Spleen (tissue), 11 donors: Measurements from ENCODE around the gene WDR38. TPM values are rescaled to one million over a fixed set of nuclear protein-coding genes. Genes with fewer than 3 reads are reported as not detected.
A peak's percentile ranks its signal among the peaks of the same experiment; 100 is the strongest.

Experiments
- DNase-seq: peaks from one replicate; pipeline ENCODE4 v3.0.0-alpha.2; 2020
- H3K27ac ChIP-seq, 8 donors: fragments of 200-600 bp; sonication (generic) in 7 of 8; 1 replicate in 4 of 8; 2 replicates in 4 of 8; pipeline versions ENCODE4 v1.5.0 to v1.8.0; 2016 to 2021; ENCODE audit warnings: inconsistent platforms in 4 of 8, mild to moderate bottlenecking in 4 of 8, moderate library complexity in 1 of 8
- H3K27me3 ChIP-seq, 7 donors: fragments of 200-600 bp; sonication (generic) in 6 of 7; replicated peaks in 1 of 7; 1 replicate in 4 of 7; 2 replicates in 3 of 7; pipeline versions ENCODE4 v1.5.0 to v1.8.0; 2016 to 2021; ENCODE audit warnings: inconsistent platforms in 3 of 7, mild to moderate bottlenecking in 1 of 7
- H3K36me3 ChIP-seq, 6 donors: fragments of 200-600 bp; sonication (generic) in 5 of 6; 1 replicate in 4 of 6; 2 replicates in 2 of 6; pipeline versions ENCODE4 v1.5.0 to v1.8.0; 2016 to 2021; ENCODE audit warnings: inconsistent platforms in 2 of 6
- H3K4me1 ChIP-seq, 6 donors: fragments of 200-600 bp; sonication (generic) in 5 of 6; 1 replicate in 3 of 6; 2 replicates in 3 of 6; pipeline versions ENCODE4 v1.5.0 to v1.8.0; 2016 to 2021; ENCODE audit warnings: inconsistent platforms in 3 of 6
- H3K4me3 ChIP-seq, 8 donors: fragments of 200-600 bp; sonication (generic) in 7 of 8; 1 replicate in 4 of 8; 2 replicates in 4 of 8; pipeline versions ENCODE4 v1.5.0 to v1.8.0; 2016 to 2021; ENCODE audit warnings: inconsistent platforms in 4 of 8, mild to moderate bottlenecking in 4 of 8, moderate library complexity in 2 of 8
- H3K9me3 ChIP-seq, 8 donors: fragments of 200-600 bp; sonication (generic) in 7 of 8; 1 replicate in 4 of 8; 2 replicates in 4 of 8; pipeline versions ENCODE4 v1.5.0 to v1.8.0; 2016 to 2021; ENCODE audit warnings: inconsistent platforms in 4 of 8
- POLR2A ChIP-seq, 3 donors: fragments of 450-650 bp; IDR thresholded peaks; one replicate each; pipeline ENCODE4 v1.5.1; 2017; ENCODE audit warnings: antibody characterized with exemption in 3 of 3, mild to moderate bottlenecking in 1 of 3
- POLR2AphosphoS5 ChIP-seq, 3 donors: sonication (generic); formaldehyde crosslinking; IDR thresholded peaks; one replicate each; pipeline ENCODE4 v1.5.1; 2017; ENCODE audit warnings: antibody characterized with exemption in 3 of 3
- WGBS, 5 donors: extraction: QIAGEN DNeasy Blood & Tissue Kit in 3 of 5; methylation state at CpG; one replicate each; pipeline versions ENCODE4 v1.1.5 to v1.1.7; 2013 to 2018; 5-methylcytosine and 5-hydroxymethylcytosine counted together
- intact Hi-C: fragments of 100-400 bp; cut with DNase I; formaldehyde crosslinking; loops from one replicate; pipeline ENCODE4 v1.15.0; 2023; ENCODE audit warnings: low total_unique reads
- polyA plus RNA-seq, 3 donors: library from polyadenylated mRNA; stranded (reverse); fragments of 200-250 nt; gene quantifications; one replicate each; pipeline ENCODE4 v1.2.1, GENCODE V29; 2013
- total RNA-seq, 7 donors: library from RNA; depleted of rRNA in 3 of 7; stranded (reverse); fragments of >200 nt in 3 of 7; fragmentation: NEBNext Ultra II Directional in 4 of 7; extraction: Animal tissue kit (Norgen Biotek cat#: 25700) in 4 of 7; gene quantifications; one replicate each; pipeline versions ENCODE4 v1.1.0 to v1.2.1, GENCODE V29; 2016 to 2021
- TF ChIP-seq, protein P1 (sequence below), 11 experiments: fragments of 200-600 bp in 7 of 11; fragments of 450-650 bp in 4 of 11; sonication (generic) in 4 of 11; IDR thresholded peaks in 8 of 11; conservative IDR thresholded peaks in 3 of 11; 1 replicate in 7 of 11; 2 replicates in 4 of 11; pipeline versions ENCODE4 v1.4.0 to v1.8.0; 2016 to 2021; ENCODE audit warnings: antibody characterized with exemption in 11 of 11, inconsistent platforms in 4 of 11, mild to moderate bottlenecking in 1 of 11
- donor health status: healthy with polysubstance abuse.
- donor health status: DM: no; HTN: no; CAD: no; lungs with moderate emphysema.
- donor health status: DM: no; HTN: no; CAD: no.
- donor health status: Bipolar disorder and iron deficiency.
- donor health status: healthy.
- donor health status: DM: no; HTN: no; CAD: no.
- donor health status: DM: yes; HTN: yes; CAD: no.

The WDR38 gene
- total and polyA plus RNA-seq, 10 donors: not detected

GRCh38 chr9:124869466-124869985, 16.3 kb downstream of the WDR38 start:
- TF ChIP-seq, protein P1, sequence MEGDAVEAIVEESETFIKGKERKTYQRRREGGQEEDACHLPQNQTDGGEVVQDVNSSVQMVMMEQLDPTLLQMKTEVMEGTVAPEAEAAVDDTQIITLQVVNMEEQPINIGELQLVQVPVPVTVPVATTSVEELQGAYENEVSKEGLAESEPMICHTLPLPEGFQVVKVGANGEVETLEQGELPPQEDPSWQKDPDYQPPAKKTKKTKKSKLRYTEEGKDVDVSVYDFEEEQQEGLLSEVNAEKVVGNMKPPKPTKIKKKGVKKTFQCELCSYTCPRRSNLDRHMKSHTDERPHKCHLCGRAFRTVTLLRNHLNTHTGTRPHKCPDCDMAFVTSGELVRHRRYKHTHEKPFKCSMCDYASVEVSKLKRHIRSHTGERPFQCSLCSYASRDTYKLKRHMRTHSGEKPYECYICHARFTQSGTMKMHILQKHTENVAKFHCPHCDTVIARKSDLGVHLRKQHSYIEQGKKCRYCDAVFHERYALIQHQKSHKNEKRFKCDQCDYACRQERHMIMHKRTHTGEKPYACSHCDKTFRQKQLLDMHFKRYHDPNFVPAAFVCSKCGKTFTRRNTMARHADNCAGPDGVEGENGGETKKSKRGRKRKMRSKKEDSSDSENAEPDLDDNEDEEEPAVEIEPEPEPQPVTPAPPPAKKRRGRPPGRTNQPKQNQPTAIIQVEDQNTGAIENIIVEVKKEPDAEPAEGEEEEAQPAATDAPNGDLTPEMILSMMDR (IDR thresholded peaks at IDR 0.05 in 8 of 11, conservative IDR thresholded peaks at IDR 0.05 in 3 of 11): no peak
- no peak for TF ChIP-seq POLR2AphosphoS5 (IDR thresholded peaks at IDR 0.05)
- TF ChIP-seq POLR2A (IDR thresholded peaks at IDR 0.05): no peak
- H3K4me1 ChIP-seq: peaks cover 46 to 69% (median 59%) of the 10 kb centered on the region in 6 donors
- H3K27me3 ChIP-seq: no peaks in the 10 kb centered on the region
- no peaks in the 10 kb centered on the region for H3K9me3 ChIP-seq
- H3K27ac ChIP-seq: peak overlapping the region; percentile 84 to 98 (median 96)
- 0 to 1% (median 0%) methylated on average over 30 to 40 of the region's 41 CpGs for WGBS, 5 donors
- intact Hi-C loops: no loop called here
- peak; percentile 89 for DNase-seq
- H3K4me3 ChIP-seq: peak overlapping the region; percentile 78 to 99 (median 94)
- peaks cover 0 to 35% (median 14%) of the 10 kb centered on the region in 6 donors for H3K36me3 ChIP-seq

- no peaks in the 10 kb centered on the region for H3K27me3 ChIP-seq
- peaks cover 0 to 40% (median 19%) of the 10 kb centered on the region in 6 donors for H3K36me3 ChIP-seq
- TF ChIP-seq, protein P1 (IDR thresholded peaks at IDR 0.05 in 8 of 11, conservative IDR thresholded peaks at IDR 0.05 in 3 of 11): no peak
- peak in 1 of 3 donors; percentile 29 for TF ChIP-seq POLR2A (IDR thresholded peaks at IDR 0.05)
- peak in 2 of 3 donors; percentile 63 to 84 for TF ChIP-seq POLR2AphosphoS5 (IDR thresholded peaks at IDR 0.05)
- H3K9me3 ChIP-seq: no peaks in the 10 kb centered on the region
- peak overlapping the region; percentile 84 to 98 (median 96) for H3K27ac ChIP-seq
- peak; percentile 92 for DNase-seq
- intact Hi-C loops: loop anchor here (10.0 kb wide), 1 partner anchor 65 kb away; no protein-coding TSS in a partner anchor
- peak overlapping the region; percentile 78 to 99 (median 94) for H3K4me3 ChIP-seq
- 1 to 3% (median 2%) methylated on average over 11 to 12 of the region's 12 CpGs for WGBS, 5 donors
- peaks cover 48 to 75% (median 64%) of the 10 kb centered on the region in 6 donors for H3K4me1 ChIP-seq
These were observed 16.8 kb downstream of the WDR38 start for GRCh38 chr9:124869986-124870560.

GRCh38 chr9:124870723-124871122, 17.5 kb downstream of the WDR38 start:
- WGBS, 5 donors: 33 to 44% (median 35%) methylated on average over 6 of the region's 6 CpGs
- Histone ChIP-seq H3K27ac (peak overlapping the region; percentile 84 to 98 (median 96)), H3K4me3 (peak overlapping the region; percentile 78 to 99 (median 94)), H3K27me3 (no peaks in the 10 kb centered on the region), H3K9me3 (no peaks in the 10 kb centered on the region), H3K36me3 (peaks cover 0 to 47% (median 26%) of the 10 kb centered on the region in 6 donors), H3K4me1 (peaks cover 48 to 81% (median 69%) of the 10 kb centered on the region in 6 donors)
- no peak for TF ChIP-seq POLR2A (IDR thresholded peaks at IDR 0.05)
- TF ChIP-seq, protein P1 (IDR thresholded peaks at IDR 0.05 in 8 of 11, conservative IDR thresholded peaks at IDR 0.05 in 3 of 11): no peak
- no peak for TF ChIP-seq POLR2AphosphoS5 (IDR thresholded peaks at IDR 0.05)
- no peak for DNase-seq
- intact Hi-C loops: loop anchor here (10.0 kb wide), 1 partner anchor 64 kb away; no protein-coding TSS in a partner anchor

- H3K4me3 ChIP-seq: peak overlapping the region in 7 of 8 donors; percentile 78 to 98 (median 91)
- peaks cover 48 to 85% (median 69%) of the 10 kb centered on the region in 6 donors for H3K4me1 ChIP-seq
- DNase-seq: no peak
- intact Hi-C loops: loop anchor here (10.0 kb wide), 1 partner anchor 64 kb away; no protein-coding TSS in a partner anchor
- peaks cover 0 to 51% (median 30%) of the 10 kb centered on the region in 6 donors for H3K36me3 ChIP-seq
- H3K27me3 ChIP-seq: no peaks in the 10 kb centered on the region
- TF ChIP-seq POLR2AphosphoS5 (IDR thresholded peaks at IDR 0.05): peak in 1 of 3 donors; percentile 25
- TF ChIP-seq, protein P1 (IDR thresholded peaks at IDR 0.05 in 8 of 11, conservative IDR thresholded peaks at IDR 0.05 in 3 of 11): no peak
- WGBS, 5 donors: 49 to 66% (median 62%) methylated on average over 11 of the region's 11 CpGs
- no peaks in the 10 kb centered on the region for H3K9me3 ChIP-seq
- H3K27ac ChIP-seq: peak overlapping the region; percentile 84 to 98 (median 96)
These were observed 17.9 kb downstream of the WDR38 start for GRCh38 chr9:124871156-124871561.
